ENCODE results near the gene TAS1R3. TPM values are rescaled to one million over a fixed set of nuclear protein-coding genes. Genes with fewer than 3 reads are reported as not detected.

The TAS1R3 gene
- total RNA-seq, 1 experiment from 2014 or later = 0.22 TPM

- TF ChIP-seq HMGXB4 (CRISPR knock-in tag; IDR thresholded peaks at IDR 0.05) (peak; percentile 95), ZNF281 (CRISPR knock-in tag; IDR thresholded peaks at IDR 0.05) (peak; percentile 100), PRRX2 (CRISPR knock-in tag; IDR thresholded peaks at IDR 0.05) (peak; percentile 86; the same call in 1 of the 2 replicates), JAZF1 (CRISPR knock-in tag; IDR thresholded peaks at IDR 0.05) (no peak), ZMAT4 (CRISPR knock-in tag; IDR thresholded peaks at IDR 0.05) (no peak), MXD4 (CRISPR knock-in tag; IDR thresholded peaks at IDR 0.05; ENCODE audit: borderline replicate concordance) (peak; percentile 70; the same call in 1 of the 2 replicates), ATF6 (CRISPR knock-in tag; IDR thresholded peaks at IDR 0.05) (peak; percentile 99), CBFB (CRISPR knock-in tag; IDR thresholded peaks at IDR 0.05; ENCODE audit: low read depth) (peak; percentile 100), SMAD3 (CRISPR knock-in tag; IDR thresholded peaks at IDR 0.05; ENCODE audit: borderline replicate concordance) (peak; percentile 100), AFF4 (CRISPR knock-in tag; IDR thresholded peaks at IDR 0.05; ENCODE audit: borderline replicate concordance) (peak; percentile 99; the same call in 1 of the 2 replicates), JUN (CRISPR knock-in tag; IDR thresholded peaks at IDR 0.05) (peak; percentile 100), ZNF512 (CRISPR knock-in tag; IDR thresholded peaks at IDR 0.05; ENCODE audit: borderline replicate concordance) (peak; percentile 97), ELF4 (CRISPR knock-in tag; IDR thresholded peaks at IDR 0.05; ENCODE audit: low read depth) (peak; percentile 99), GTF2I (CRISPR knock-in tag; conservative IDR thresholded peaks at IDR 0.05) (no peak), ZNF532 (CRISPR knock-in tag; IDR thresholded peaks at IDR 0.05; ENCODE audit: borderline replicate concordance) (peak; percentile 81; the same call in 1 of the 2 replicates), RORB (CRISPR knock-in tag; IDR thresholded peaks at IDR 0.05) (no peak), NR2C2 (CRISPR knock-in tag; IDR thresholded peaks at IDR 0.05) (peak; percentile 95), NFE2L1 (CRISPR knock-in tag; IDR thresholded peaks at IDR 0.05) (peak; percentile 99), ETV6 (CRISPR knock-in tag; IDR thresholded peaks at IDR 0.05) (peak; percentile 99), MYBL2 (CRISPR knock-in tag; IDR thresholded peaks at IDR 0.05) (peak; percentile 98), ESRRA (CRISPR knock-in tag; IDR thresholded peaks at IDR 0.05; ENCODE audit: borderline replicate concordance) (peak; percentile 100), TEAD4 (CRISPR knock-in tag; IDR thresholded peaks at IDR 0.05) (peak; percentile 100), CREB1 (CRISPR knock-in tag; IDR thresholded peaks at IDR 0.05) (peak; percentile 100), TEAD1 (CRISPR knock-in tag; IDR thresholded peaks at IDR 0.05) (peak; percentile 100)
These were observed 3.8 kb downstream of the TAS1R3 start (continued) for GRCh38 chr1:1334835-1335234.

Data from WTC11 (cell line).